GM18870 (cell line): ENCODE results near the gene CEACAM4.
A peak's percentile ranks its signal among the peaks of the same experiment; 100 is the strongest.
"Not testable (repeated sequence)": the region's sequence is repeated elsewhere in the genome, so short reads cannot be mapped to it uniquely, and the experiment has no call there.

Experiments used
- ATAC-seq: cut with Tn5 transposase; IDR thresholded peaks from one replicate; pipeline ENCODE4 v1.9.1; 2021; ENCODE audit warnings: moderate library complexity; ENCODE audit not compliant: unreplicated experiment

The CEACAM4 gene

DNA sequence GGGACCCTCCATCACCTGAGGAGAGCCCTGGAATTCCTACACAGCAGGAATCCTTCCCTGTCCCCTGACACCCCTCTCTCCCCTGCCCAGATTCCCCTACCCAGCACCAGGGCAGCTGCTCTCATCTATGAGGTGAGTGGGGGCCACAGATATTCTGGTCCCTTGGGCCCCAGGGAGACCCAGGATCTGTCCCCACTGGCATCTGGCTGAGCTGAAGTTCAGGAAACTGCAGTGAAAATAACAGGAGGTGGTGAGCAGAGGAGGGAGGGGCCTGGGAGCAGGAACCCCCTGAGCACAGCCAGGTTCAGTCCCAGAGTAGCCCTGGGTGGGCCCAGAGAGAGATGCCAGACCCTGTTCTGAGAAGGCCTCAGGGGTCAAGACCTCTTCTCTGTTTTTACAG, 40.8 kb downstream of the CEACAM4 start:
- ATAC-seq, result no peak

DNA sequence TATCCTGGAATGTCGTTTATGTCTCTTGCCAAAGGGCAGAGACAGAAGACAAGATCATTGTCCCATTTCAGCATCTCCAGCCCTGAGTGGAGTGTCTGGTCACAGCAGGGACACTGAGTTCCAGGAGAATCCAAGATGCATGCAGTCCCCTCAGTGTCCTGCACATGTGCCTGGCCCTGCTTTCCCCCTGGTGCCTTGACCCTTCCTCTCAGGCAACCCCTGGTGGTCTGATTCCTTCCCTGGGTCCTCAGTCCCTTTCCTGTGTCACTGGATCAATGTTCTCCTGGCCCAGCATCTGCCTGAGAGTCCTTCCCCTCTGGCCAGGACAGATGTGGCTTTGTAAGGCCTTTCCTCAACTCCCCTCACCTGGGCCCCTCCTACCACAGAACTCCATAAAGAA, 41.9 kb downstream of the CEACAM4 start:
- ATAC-seq, result no peak

DNA sequence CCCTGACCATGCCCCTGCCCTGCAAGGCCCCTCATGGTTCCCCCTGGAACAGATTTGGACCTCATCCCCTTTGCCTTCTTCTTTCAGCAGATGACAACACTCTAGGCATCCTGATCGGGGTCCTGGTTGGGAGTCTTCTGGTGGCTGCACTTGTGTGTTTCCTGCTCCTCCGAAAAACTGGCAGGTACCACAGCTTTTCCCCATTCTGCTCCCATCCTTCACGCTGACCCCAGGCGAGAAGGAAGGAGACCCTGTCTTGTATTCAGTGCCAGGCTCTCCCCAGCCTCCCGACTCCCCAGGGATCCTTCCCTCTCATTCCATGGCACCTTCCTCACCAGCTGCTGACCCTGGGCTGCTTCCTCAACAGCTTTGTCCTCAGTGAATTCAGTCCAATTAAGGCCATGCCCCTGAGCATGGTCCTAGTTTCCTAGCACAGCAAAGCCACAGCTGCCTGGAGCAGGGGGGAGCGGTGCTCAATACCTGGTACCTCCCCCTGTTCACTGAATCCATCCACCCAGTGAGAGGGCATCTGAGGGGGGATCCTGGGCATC, 42.5 kb downstream of the CEACAM4 start:
- ATAC-seq, result no peak

DNA sequence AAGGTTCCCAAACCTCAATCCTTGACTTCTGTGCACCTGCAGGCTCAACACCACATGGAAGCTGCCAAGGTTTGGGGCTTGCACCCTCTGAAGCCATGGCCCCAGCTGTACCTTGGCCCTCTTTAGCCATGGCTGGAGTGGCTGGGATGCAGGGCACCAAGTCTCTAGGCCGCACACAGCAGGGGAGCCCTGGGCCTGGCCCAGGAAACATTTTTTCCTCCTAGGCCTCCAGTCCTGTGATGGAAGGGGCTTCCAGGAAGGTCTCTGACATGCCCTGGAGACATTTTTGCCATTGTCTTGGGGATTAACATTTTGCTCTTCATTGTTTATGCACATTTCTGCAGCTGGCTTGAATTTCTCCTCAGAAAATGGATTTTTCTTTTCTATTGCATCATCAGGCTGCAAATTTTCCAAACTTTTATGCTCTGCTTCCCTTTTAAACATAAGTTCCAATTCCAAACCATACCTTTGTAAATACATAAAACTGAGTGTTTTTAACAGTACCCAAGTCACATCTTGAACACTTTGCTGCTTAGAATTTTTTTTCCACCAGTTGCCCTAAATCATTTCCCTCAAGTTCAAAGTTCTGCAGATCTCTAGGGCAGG, 44.2 kb downstream of the CEACAM4 start:
- not testable (repeated sequence) for ATAC-seq

DNA sequence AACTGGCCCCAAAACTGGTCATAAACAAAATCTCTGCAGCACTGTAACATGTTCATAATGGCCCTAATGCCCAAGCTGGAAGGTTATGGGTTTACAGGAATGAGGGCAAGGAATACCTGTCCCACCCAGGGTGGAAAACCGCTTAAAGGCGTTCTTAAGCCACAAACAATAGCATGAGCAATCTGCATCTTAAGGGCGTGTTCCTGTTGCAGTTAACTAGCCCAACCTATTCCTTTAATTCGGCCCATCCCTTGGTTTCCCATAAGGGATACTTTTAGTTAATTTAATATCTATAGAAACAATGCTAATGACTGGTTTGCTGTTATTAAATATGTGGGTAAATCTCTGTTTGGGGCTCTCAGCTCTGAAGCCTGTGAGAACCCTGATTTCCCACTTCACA, 45.8 kb downstream of the CEACAM4 start:
- not testable (repeated sequence) for ATAC-seq

DNA sequence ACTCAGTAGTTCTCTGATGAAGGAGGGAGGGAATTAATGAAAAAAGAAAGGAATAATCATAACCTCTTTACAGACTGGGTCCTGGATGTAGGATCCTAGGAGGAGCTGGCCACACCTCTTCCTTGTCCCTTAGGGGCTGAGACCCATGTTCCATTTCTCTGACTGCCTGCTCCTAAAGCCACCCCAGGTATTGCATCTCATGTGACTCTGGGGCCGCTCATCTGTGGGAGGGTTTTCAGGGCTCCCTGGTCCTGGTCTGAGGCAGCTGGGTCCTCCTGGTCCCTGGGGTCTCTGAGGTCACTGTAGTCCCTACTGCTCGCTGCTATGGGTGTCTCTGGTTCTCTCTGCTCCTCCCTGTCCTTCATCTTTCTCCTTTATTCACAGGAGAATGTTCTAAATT, 48.0 kb downstream of the CEACAM4 start:
- ATAC-seq, result no peak

DNA sequence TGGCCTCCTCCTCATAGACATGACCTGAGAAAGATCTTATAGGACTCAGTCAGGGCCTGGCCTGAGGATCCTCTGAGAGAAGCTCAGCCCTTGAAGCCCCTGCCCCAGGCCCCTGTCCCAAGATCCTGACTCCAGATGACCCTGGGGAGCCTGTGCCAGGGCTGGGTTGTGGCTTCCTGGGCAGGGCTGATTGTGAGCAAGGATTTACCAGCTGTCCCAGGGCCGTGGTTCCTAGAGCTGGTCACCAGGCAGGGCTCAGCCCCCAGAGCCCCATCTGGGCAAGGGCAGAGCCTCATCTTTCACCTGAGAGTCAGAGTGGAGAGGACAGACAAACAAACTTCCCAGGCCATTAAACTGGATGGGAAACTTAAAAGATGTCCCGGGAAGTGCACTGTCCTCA, 49.0 kb downstream of the CEACAM4 start:
- no peak for ATAC-seq

DNA sequence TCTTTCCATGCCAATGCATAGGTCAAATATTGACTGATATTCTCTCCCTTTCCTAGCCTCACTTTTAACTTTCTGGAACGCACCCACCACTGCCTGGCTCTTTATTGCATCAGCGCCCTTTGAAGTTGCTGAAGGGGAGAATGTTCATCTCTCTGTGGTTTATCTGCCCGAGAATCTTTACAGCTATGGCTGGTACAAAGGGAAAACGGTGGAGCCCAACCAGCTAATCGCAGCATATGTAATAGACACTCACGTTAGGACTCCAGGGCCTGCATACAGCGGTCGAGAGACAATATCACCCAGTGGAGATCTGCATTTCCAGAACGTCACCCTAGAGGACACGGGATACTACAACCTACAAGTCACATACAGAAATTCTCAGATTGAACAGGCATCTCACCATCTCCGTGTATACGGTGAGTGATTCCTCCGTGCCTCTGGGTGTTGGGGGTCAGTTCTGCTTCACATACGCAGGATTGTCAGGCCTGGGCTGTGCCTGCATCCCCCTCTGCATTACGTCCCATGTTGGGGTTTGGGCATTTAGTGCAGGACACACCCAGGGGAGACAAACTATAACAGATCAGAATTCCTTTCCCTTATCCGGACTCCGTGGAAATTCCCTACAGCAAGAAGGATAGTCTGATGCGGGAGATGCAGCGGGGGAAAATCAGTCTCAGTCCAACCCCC, 49.6 kb downstream of the CEACAM4 start:
- ATAC-seq, result no peak

DNA sequence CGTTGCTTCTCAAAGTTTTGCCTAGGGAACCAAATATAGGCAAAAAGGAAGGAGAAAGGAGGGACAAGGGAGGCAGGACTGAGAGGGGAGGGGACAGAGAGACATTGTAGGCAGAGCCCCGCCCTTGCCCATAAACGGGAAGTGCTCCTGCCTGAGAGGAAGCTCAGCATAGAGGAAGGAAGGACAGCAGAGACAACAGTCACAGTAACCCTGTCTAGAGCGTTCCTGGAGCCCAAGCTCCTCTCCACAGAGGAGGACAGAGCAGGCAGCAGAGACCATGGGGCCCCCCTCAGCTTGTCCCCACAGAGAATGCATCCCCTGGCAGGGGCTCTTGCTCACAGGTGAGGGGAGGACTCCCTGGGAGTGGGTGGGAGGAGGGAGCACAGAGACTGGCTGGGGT, 50.9 kb downstream of the CEACAM4 start, which contains the start of gene CEACAM21:
Gene CEACAM21 (plus strand): TSS at position 169 of the 400 bp plus-strand sequence. CDS start 109 bp downstream, at position 278.
- ATAC-seq, result peak; percentile 55

DNA sequence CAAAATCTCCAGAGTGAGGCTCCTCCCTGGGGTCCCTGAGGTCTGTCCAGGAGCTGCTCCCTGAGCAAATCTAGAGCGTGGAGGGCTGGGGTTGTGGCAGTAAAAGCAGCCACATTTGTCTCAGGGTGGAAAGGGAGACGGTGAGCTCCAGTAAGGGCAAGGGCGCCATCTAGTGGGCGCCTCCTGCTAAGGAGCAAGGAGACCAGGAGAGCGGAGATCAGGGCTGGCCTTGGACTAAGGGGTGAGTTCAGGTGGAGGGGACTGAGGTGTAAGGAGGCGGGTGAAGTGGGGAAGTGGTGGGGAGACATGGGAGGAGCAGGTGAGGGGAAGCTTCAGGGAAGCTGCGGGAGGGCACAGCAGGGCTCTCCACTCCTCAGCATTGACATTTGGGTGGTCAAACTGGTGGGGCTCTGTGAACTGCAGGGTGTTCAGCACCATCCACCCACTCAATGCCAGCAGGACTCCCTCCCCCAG, 56.2 kb downstream of the CEACAM4 start:
- ATAC-seq, result no peak

DNA sequence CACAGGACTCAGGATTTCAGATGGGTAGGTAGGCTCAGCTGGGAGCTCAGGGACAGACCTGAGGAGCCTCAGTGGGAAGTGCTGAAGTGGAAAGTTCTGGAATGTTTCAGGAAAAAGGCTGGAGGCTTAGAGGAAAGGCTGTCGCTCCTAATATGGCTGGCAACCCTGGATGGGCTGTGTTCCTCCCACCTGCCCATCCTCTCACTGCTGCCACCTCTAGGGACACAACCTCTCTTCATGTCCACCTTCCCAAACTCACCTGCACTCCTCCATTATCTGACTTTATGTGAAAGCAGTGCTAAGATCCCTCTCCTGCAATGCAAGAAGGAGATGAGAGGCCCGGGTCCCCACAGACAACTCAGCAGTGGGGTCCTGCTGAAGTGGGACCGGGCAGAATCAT, 56.7 kb downstream of the CEACAM4 start:
- ATAC-seq, result no peak

DNA sequence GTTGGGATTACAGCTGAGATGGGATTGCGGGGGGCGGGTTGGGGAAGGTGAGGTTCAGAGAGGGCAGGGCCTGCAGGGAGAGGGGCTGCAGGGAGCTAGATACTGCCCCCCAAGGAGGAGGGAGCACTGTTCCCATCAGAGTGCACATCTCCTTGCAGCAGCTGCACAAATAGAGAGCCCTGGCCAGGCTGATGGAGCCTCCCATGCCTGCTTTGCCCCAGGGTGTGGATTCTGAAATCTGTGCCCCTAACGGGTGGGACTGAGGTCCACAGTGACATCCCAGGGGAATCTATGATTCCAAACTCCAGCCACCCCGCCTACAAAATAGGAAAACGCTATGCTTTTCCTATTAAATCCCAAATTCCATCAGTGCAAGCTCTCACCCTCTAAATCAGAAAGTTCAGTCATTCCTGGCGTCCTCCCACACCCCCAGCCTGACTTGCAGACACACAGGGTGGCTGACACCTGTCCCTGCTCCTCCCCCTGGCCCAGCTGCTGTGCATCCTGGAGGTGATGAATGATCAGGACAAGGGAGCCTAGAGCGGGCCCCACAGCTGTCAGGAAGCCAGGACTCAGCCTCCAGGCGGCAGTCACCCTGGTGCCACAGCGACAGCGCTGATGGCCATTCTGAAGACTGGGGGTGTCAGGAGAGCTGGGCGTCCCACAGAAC, 57.3 kb downstream of the CEACAM4 start:
- no peak for ATAC-seq
